Kidney (tissue), 14 donors: ENCODE results near the gene ZNF451. TPM values are rescaled to one million over a fixed set of nuclear protein-coding genes. Genes with fewer than 3 reads are reported as not detected.

Source experiments
- DNase-seq, 5 donors: peaks; one replicate each; pipeline ENCODE4 v3.0.0-alpha.2; 2013 to 2020
- FAIRE-seq: peaks from 2 replicates; lab custom pipeline; 2012; peaks lifted over from hg19 to GRCh38; lab: Jason Lieb, UNC
- H3K27ac ChIP-seq, 2 donors: one replicate each; pipeline ENCODE4 v1.7.0; 2013; ENCODE audit warnings: low read depth in 2 of 2, low read length in 2 of 2, inconsistent platforms in 1 of 2
- H3K27me3 ChIP-seq: one replicate; pipeline ENCODE4 v1.7.1; 2013; ENCODE audit warnings: low read length, inconsistent platforms; ENCODE audit not compliant: control insufficient read depth, insufficient read depth
- H3K36me3 ChIP-seq, 3 donors: one replicate each; pipeline versions ENCODE4 v1.7.0 to v1.7.1; 2013; ENCODE audit warnings: low read length in 3 of 3, control low read depth in 1 of 3, inconsistent platforms in 1 of 3; ENCODE audit not compliant: insufficient read depth in 3 of 3, control insufficient read depth in 2 of 3
- H3K4me1 ChIP-seq, 3 donors: one replicate each; pipeline versions ENCODE4 v1.7.0 to v1.7.1; 2013; ENCODE audit warnings: low read length in 3 of 3, inconsistent platforms in 1 of 3, low read depth in 1 of 3; ENCODE audit not compliant: control insufficient read depth in 2 of 3, insufficient read depth in 2 of 3
- H3K4me3 ChIP-seq, 3 donors: one replicate each; pipeline versions ENCODE4 v1.7.0 to v1.8.1; 2013; ENCODE audit warnings: low read length in 3 of 3, control low read depth in 1 of 3, inconsistent platforms in 1 of 3
- H3K9ac ChIP-seq, 3 donors: one replicate each; pipeline versions ENCODE4 v1.7.0 to v1.7.1; 2013; ENCODE audit warnings: low read length in 3 of 3, control low read depth in 1 of 3, inconsistent platforms in 1 of 3
- H3K9me3 ChIP-seq, 3 donors: one replicate each; pipeline versions ENCODE4 v1.7.0 to v1.7.1; 2013; ENCODE audit warnings: low read length in 3 of 3, control low read depth in 1 of 3, inconsistent platforms in 1 of 3; ENCODE audit not compliant: control insufficient read depth in 2 of 3, insufficient read depth in 1 of 3
- CTCF ChIP-seq: IDR thresholded peaks from 3 replicates; pipeline ENCODE4 v1.5.1; 2012; ENCODE audit warnings: mild to moderate bottlenecking, moderate library complexity, borderline replicate concordance; ENCODE audit not compliant: insufficient read depth; ENCODE audit errors: extremely low read depth
- intact Hi-C: fragments of 100-400 bp; cut with DNase I; formaldehyde crosslinking; loops from one replicate; pipeline ENCODE4 v1.11.1; 2022
- polyA plus RNA-seq: library from polyadenylated mRNA; stranded (reverse); fragments of 350-450 nt; fragmentation: Illumina TruSeq; extraction: RNeasy Lipid Tissue Mini Kit (QIAGEN cat#74804); gene quantifications from one replicate; pipeline ENCODE4 v1.2.3, GENCODE V29; 2014; ENCODE audit warnings: low read depth, low replicate concordance; ENCODE audit not compliant: insufficient read depth
- total RNA-seq: library from RNA; stranded (reverse); fragmentation: NEBNext Ultra II Directional; extraction: Animal tissue kit (Norgen Biotek cat#: 25700); gene quantifications from one replicate; pipeline ENCODE4 v1.2.1, GENCODE V29; 2021
- donor health status: control.
- donor health status: control.
- donor health status: control.
- donor health status: control.
- donor health status: control.
- donor health status: DM: yes; HTN: yes; CAD: no.
- donor health status: Normal renal cell carcinoma (clear cell type).

Gene ZNF451
- total and polyA plus RNA-seq, 2 donors from 2014 or later, result 7.8 to 55.0 TPM

- Histone ChIP-seq H3K4me1 (peaks cover 0 to 4% (median 0%) of the 10 kb centered on the region in 3 donors), H3K4me3 (no peak overlapping the region), H3K27me3 (no peaks in the 10 kb centered on the region), H3K36me3 (no peaks in the 10 kb centered on the region), H3K9me3 (no peaks in the 10 kb centered on the region), H3K9ac (no peak overlapping the region), H3K27ac (no peak overlapping the region)
- no peak for TF ChIP-seq CTCF
- no peak for FAIRE-seq
- peak in 1 of 5 donors; percentile 74 for DNase-seq
- intact Hi-C loops, result no loop called here
Observed at GRCh38 chr6:57177545-57178265, 87.7 kb downstream of the ZNF451 start.

DNA sequence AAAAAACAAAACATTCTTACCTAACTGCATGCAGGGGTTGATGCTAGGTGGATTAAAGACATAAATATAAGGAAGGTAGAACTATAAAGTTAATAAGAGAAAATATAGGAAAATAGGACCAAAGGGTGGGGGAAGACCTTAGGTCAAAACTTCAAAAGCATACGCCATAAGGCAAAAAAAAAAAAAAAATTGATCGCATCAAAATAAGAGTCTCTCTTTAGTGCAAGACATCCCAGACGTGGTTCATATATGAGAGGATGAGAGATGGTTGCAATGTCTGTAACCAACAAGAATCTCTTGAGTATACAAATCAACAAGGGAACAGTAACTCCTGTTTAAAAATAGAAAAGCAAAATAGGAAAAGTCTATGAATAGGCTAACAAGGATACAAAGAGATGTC is 90.6 kb downstream of the ZNF451 start:
- no peak for FAIRE-seq
- DNase-seq, result no peak
- no peaks in the 10 kb centered on the region for H3K27me3 ChIP-seq
- no peak overlapping the region for H3K4me3 ChIP-seq
- H3K9ac ChIP-seq, result no peak overlapping the region
- TF ChIP-seq CTCF, result no peak
- H3K36me3 ChIP-seq, result peaks cover 0 to 5% (median 0%) of the 10 kb centered on the region in 3 donors
- H3K9me3 ChIP-seq, result no peaks in the 10 kb centered on the region
- intact Hi-C loops, result no loop called here
- H3K4me1 ChIP-seq, result no peaks in the 10 kb centered on the region
- H3K27ac ChIP-seq, result no peak overlapping the region

DNA sequence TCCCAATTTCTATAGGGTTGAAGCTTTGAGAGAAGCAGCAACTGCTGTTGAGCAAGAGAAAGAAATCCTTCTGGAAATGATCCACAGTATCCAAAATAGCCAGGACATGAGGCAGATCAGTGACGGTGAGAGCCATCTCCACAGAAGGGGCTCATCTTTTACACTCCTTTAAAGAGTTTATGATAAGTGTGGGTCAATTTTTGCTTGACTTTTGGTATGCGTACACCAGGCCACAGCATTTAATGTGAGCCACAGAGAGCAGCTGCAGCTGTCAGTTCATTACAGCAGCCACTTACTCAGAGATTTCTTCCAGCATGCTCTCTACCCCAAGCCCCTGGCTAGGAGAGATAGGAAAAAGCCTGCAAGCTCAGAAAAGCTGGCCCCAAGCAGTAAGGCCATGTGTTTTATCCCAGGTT is 92.0 kb downstream of the ZNF451 start:
- Histone ChIP-seq H3K4me1 (no peaks in the 10 kb centered on the region), H3K9me3 (no peaks in the 10 kb centered on the region), H3K27me3 (no peaks in the 10 kb centered on the region), H3K27ac (no peak overlapping the region), H3K36me3 (peaks cover 0 to 5% (median 0%) of the 10 kb centered on the region in 3 donors), H3K9ac (no peak overlapping the region), H3K4me3 (no peak overlapping the region)
- no peak for FAIRE-seq
- TF ChIP-seq CTCF, result no peak
- intact Hi-C loops, result no loop called here
- peak in 1 of 5 donors; percentile 29 for DNase-seq
